B cell (primary cell): Measurements from ENCODE around the gene TLL2. TPM values are rescaled to one million over a fixed set of nuclear protein-coding genes. Genes with fewer than 3 reads are reported as not detected.

Experiments
- ATAC-seq: fragments of 200-7000 bp; cut with Tn5 transposase; one replicate; pipeline ENCODE4 v1.10.0; 2021; ENCODE audit warnings: low read depth, mild to moderate bottlenecking, moderate number of reproducible peaks, moderate library complexity
- CTCF ChIA-PET: fragments of 350-600 bp; sonication (Branson Sonifier 250); formaldehyde crosslinking; loops from one replicate; lab custom pipeline; 2021; ENCODE audit warnings: antibody characterized with exemption, inconsistent platforms; lab: Charles Lee
- POLR2A ChIA-PET: fragments of 350-600 bp; sonication (Branson Sonifier 250); formaldehyde crosslinking; loops from one replicate; lab custom pipeline; 2021; ENCODE audit warnings: antibody characterized with exemption; lab: Charles Lee
- DNase-seq: peaks from one replicate; pipeline ENCODE4 v3.0.0; 2013
- H2AFZ ChIP-seq: 2 replicates; pipeline ENCODE4 v1.6.1; 2012; ENCODE audit warnings: mild to moderate bottlenecking, low read depth, low read length; ENCODE audit not compliant: insufficient read depth, poor library complexity, severe bottlenecking
- H3K27ac ChIP-seq, 2 donors: 1 replicate in 1 of 2; 2 replicates in 1 of 2; pipeline ENCODE4 v1.5.1; 2012 to 2013; ENCODE audit warnings: low read length in 2 of 2, mild to moderate bottlenecking in 2 of 2, moderate library complexity in 1 of 2
- H3K27me3 ChIP-seq, 4 experiments: fragments of 200-600 bp in 1 of 4; sonication (generic) in 1 of 4; replicated peaks in 1 of 4; 1 replicate in 2 of 4; 2 replicates in 2 of 4; pipeline versions ENCODE4 v1.6.1 to v1.7.0; 2013 to 2016; ENCODE audit warnings: low read length in 3 of 4, mild to moderate bottlenecking in 2 of 4, mixed read lengths in 1 of 4, moderate library complexity in 1 of 4; ENCODE audit not compliant: insufficient read depth in 4 of 4, control insufficient read depth in 3 of 4; ENCODE audit errors: control extremely low read depth in 1 of 4
- H3K36me3 ChIP-seq, 2 experiments: replicated peaks in 1 of 2; 1 replicate in 1 of 2; 2 replicates in 1 of 2; pipeline versions ENCODE4 v1.6.1 to v1.7.1; 2013; ENCODE audit warnings: low read length in 1 of 2; ENCODE audit not compliant: insufficient read depth in 2 of 2, control insufficient read depth in 1 of 2; ENCODE audit errors: control extremely low read depth in 1 of 2, extremely low read depth in 1 of 2
- H3K4me1 ChIP-seq, 2 donors: fragments of 200-600 bp in 1 of 2; sonication (generic) in 1 of 2; 1 replicate in 1 of 2; 2 replicates in 1 of 2; pipeline versions ENCODE4 v1.5.1 to v1.6.1; 2013 to 2017; ENCODE audit warnings: low read length in 2 of 2; ENCODE audit not compliant: control insufficient read depth in 2 of 2, insufficient read depth in 2 of 2
- H3K4me2 ChIP-seq: replicated peaks from 2 replicates; pipeline ENCODE3; 2012; ENCODE audit warnings: mild to moderate bottlenecking, low read depth, low read length; ENCODE audit not compliant: poor library complexity, severe bottlenecking
- H3K4me3 ChIP-seq, 5 experiments: fragments of 200-600 bp in 1 of 5; sonication (generic) in 1 of 5; 1 replicate in 3 of 5; 2 replicates in 2 of 5; pipeline versions ENCODE4 v1.5.1 to v1.7.0; 2011 to 2016; ENCODE audit warnings: low read length in 4 of 5, mild to moderate bottlenecking in 4 of 5, low read depth in 2 of 5, control low read depth in 1 of 5, moderate library complexity in 1 of 5; ENCODE audit not compliant: insufficient read depth in 1 of 5; ENCODE audit errors: control extremely low read depth in 1 of 5, extremely low read depth in 1 of 5
- H3K79me2 ChIP-seq: fragments of 200-600 bp; sonication (generic); one replicate; pipeline ENCODE4 v1.6.0; 2016; ENCODE audit warnings: low read length; ENCODE audit not compliant: control insufficient read depth, insufficient read depth
- H3K9ac ChIP-seq: fragments of 200-600 bp; sonication (generic); 2 replicates; pipeline ENCODE4 v1.6.1; 2017; ENCODE audit warnings: mild to moderate bottlenecking, low read length, moderate library complexity
- H3K9me3 ChIP-seq, 3 donors: one replicate each; pipeline versions ENCODE4 v1.6.1 to v1.7.1; 2013; ENCODE audit warnings: low read length in 2 of 3; ENCODE audit not compliant: control insufficient read depth in 2 of 3, insufficient read depth in 1 of 3; ENCODE audit errors: control extremely low read depth in 1 of 3
- H4K20me1 ChIP-seq: 2 replicates; pipeline ENCODE4 v1.6.0; 2012; ENCODE audit warnings: mild to moderate bottlenecking, low read length; ENCODE audit not compliant: insufficient read depth, control insufficient read depth, poor library complexity, severe bottlenecking
- H3K27ac Mint-ChIP-seq: one replicate; pipeline ENCODE4 v1.8.0; 2021; ENCODE audit warnings: mixed read lengths
- H3K27me3 Mint-ChIP-seq: one replicate; pipeline ENCODE4 v1.8.0; 2021; ENCODE audit warnings: mixed read lengths
- H3K4me1 Mint-ChIP-seq: one replicate; pipeline ENCODE4 v1.8.0; 2021; ENCODE audit warnings: mixed read lengths
- H3K4me3 Mint-ChIP-seq: one replicate; pipeline ENCODE4 v1.8.0; 2021; ENCODE audit warnings: mixed read lengths
- H3K9me3 Mint-ChIP-seq: one replicate; pipeline ENCODE4 v1.8.0; 2022; ENCODE audit warnings: mixed read lengths; ENCODE audit not compliant: insufficient read depth
- EZH2 ChIP-seq: IDR thresholded peaks from 2 replicates; pipeline ENCODE4 v1.6.1; 2012; ENCODE audit warnings: borderline replicate concordance, low read depth, mild to moderate bottlenecking, moderate library complexity, low read length; ENCODE audit not compliant: insufficient read depth, poor library complexity, severe bottlenecking
- WGBS: methylation state at CpG from one replicate; pipeline ENCODE4 v1.1.5; 2013; ENCODE audit warnings: missing lambda C conversion rate; ENCODE audit not compliant: insufficient coverage; 5-methylcytosine and 5-hydroxymethylcytosine counted together
- intact Hi-C: fragments of 100-400 bp; cut with micrococcal nuclease; formaldehyde crosslinking; loops from one replicate; pipeline ENCODE4 v1.10.0; 2022
- polyA plus RNA-seq: library from polyadenylated mRNA; depleted of rRNA; stranded (reverse); fragments of >200 nt; gene quantifications from 2 replicates; pipeline ENCODE4 v1.2.3, GENCODE V29; 2012
- total RNA-seq, 2 donors: library from RNA; stranded (reverse); fragments of 120-200 nt in 1 of 2; gene quantifications; 1 replicate in 1 of 2; 2 replicates in 1 of 2; pipeline versions ENCODE4 v1.2.3 to v1.2.4, GENCODE V29; 2013 to 2022
- TF ChIP-seq, protein P1 (sequence below): fragments of 200-600 bp; IDR thresholded peaks from one replicate; pipeline ENCODE4 v1.8.0; 2022; ENCODE audit warnings: antibody characterized with exemption, mild to moderate bottlenecking

Gene TLL2
- total and polyA plus RNA-seq, 2 donors (not counting 1 experiment from before 2014, with no cell fraction given), result 0.13 to 0.47 TPM

DNA sequence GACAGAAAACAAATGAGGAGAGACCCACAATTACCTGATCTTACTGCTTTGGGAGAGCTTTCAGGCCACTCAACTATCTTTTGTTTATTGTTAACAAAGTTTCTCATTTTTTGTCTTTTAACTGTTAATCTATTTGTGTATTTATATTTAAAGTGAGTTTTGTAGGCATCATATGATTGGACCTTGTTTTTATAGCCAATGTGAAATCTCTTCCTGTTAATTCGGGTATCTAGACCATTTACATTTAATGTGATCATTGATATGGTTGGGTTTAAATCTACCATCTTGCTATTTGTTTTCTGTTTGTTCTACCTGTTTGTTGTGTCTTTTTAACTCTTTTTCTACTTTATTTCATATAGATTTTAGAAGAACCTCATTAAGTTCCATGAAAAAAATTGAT lies 167.4 kb downstream of the TLL2 start:
- Histone ChIP-seq H3K27ac (no peak overlapping the region), H3K4me1 (peaks cover 4 to 10% of the 10 kb centered on the region in 2 donors), H3K27me3 (peaks cover 0 to 4% (median 0%) of the 10 kb centered on the region in 4 experiments), H4K20me1 (no peaks in the 10 kb centered on the region), H2AFZ (no peak overlapping the region), H3K4me3 (no peak overlapping the region), H3K36me3 (no peaks in the 10 kb centered on the region), H3K9me3 (peaks cover 0 to 8% (median 5%) of the 10 kb centered on the region in 3 donors), H3K79me2 (no peaks in the 10 kb centered on the region), H3K4me2 (no peak overlapping the region), H3K9ac (no peak overlapping the region)
- DNase-seq (no peak), ATAC-seq (no peak)
- Mint-ChIP-seq H3K9me3 (no peaks in the 10 kb centered on the region), H3K27me3 (peaks cover 10% of the 10 kb centered on the region), H3K27ac (no peak overlapping the region), H3K4me1 (peaks cover 10% of the 10 kb centered on the region), H3K4me3 (no peak overlapping the region)
- TF ChIP-seq EZH2, result no peak
- CTCF ChIA-PET, result interaction anchor here (1.0 kb wide), 2 partner anchors 9 to 29 kb away, joined by 3 read pairs; no protein-coding TSS in a partner anchor
- WGBS, result no CpG with 5 or more reads among the region's 1 CpG
- intact Hi-C loops, result no loop called here
- POLR2A ChIA-PET, result no interaction called here

GRCh38 chr10:96345222-96345621 lies 168.5 kb downstream of the TLL2 start:
- TF ChIP-seq, protein P1, sequence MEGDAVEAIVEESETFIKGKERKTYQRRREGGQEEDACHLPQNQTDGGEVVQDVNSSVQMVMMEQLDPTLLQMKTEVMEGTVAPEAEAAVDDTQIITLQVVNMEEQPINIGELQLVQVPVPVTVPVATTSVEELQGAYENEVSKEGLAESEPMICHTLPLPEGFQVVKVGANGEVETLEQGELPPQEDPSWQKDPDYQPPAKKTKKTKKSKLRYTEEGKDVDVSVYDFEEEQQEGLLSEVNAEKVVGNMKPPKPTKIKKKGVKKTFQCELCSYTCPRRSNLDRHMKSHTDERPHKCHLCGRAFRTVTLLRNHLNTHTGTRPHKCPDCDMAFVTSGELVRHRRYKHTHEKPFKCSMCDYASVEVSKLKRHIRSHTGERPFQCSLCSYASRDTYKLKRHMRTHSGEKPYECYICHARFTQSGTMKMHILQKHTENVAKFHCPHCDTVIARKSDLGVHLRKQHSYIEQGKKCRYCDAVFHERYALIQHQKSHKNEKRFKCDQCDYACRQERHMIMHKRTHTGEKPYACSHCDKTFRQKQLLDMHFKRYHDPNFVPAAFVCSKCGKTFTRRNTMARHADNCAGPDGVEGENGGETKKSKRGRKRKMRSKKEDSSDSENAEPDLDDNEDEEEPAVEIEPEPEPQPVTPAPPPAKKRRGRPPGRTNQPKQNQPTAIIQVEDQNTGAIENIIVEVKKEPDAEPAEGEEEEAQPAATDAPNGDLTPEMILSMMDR, result no peak
- no peak for TF ChIP-seq EZH2
- no peak overlapping the region for H3K9ac ChIP-seq
- Mint-ChIP-seq H3K27me3 (peaks cover 7% of the 10 kb centered on the region), H3K9me3 (no peaks in the 10 kb centered on the region), H3K4me3 (no peak overlapping the region), H3K4me1 (peaks cover 10% of the 10 kb centered on the region), H3K27ac (no peak overlapping the region)
- peaks cover 0 to 8% (median 5%) of the 10 kb centered on the region in 3 donors for H3K9me3 ChIP-seq
- WGBS, result 33% methylated on average over 1 of the region's 2 CpGs
- no peak for DNase-seq
- H3K4me3 ChIP-seq, result no peak overlapping the region
- intact Hi-C loops, result no loop called here
- peaks cover 0 to 4% (median 0%) of the 10 kb centered on the region in 4 experiments for H3K27me3 ChIP-seq
- no peak overlapping the region for H3K4me2 ChIP-seq
- H3K27ac ChIP-seq, result no peak overlapping the region
- POLR2A ChIA-PET, result no interaction called here
- peaks cover 4 to 10% of the 10 kb centered on the region in 2 donors for H3K4me1 ChIP-seq
- H3K36me3 ChIP-seq, result no peaks in the 10 kb centered on the region
- no peak overlapping the region for H2AFZ ChIP-seq
- CTCF ChIA-PET, result interaction anchor here (1.0 kb wide), 1 partner anchor 30 kb away, joined by 3 read pairs; no protein-coding TSS in a partner anchor
- ATAC-seq, result no peak
- H3K79me2 ChIP-seq, result no peaks in the 10 kb centered on the region
- H4K20me1 ChIP-seq, result no peaks in the 10 kb centered on the region
